Heart right ventricle (tissue), 16 donors: ENCODE measurements around the gene JMJD8. TPM values are rescaled to one million over a fixed set of nuclear protein-coding genes. Genes with fewer than 3 reads are reported as not detected.

Experiments
- ATAC-seq, 8 donors: fragments of 200-7000 bp; cut with Tn5 transposase; one replicate each; pipeline ENCODE4 v1.9.1; 2020; ENCODE audit warnings: mild to moderate bottlenecking in 8 of 8, moderate library complexity in 8 of 8, moderate number of reproducible peaks in 1 of 8
- DNase-seq, 2 donors: peaks; one replicate each; pipeline ENCODE4 v3.0.0-alpha.2; 2020
- H3K27ac ChIP-seq, 10 donors: fragments of 200-600 bp; sonication (generic) in 2 of 10; one replicate each; pipeline versions ENCODE4 v1.5.0 to v1.8.0; 2020 to 2022; ENCODE audit warnings: mild to moderate bottlenecking in 3 of 10
- H3K27me3 ChIP-seq, 7 donors: fragments of 200-600 bp; one replicate each; pipeline ENCODE4 v1.8.0; 2021 to 2022; ENCODE audit warnings: mild to moderate bottlenecking in 2 of 7
- H3K36me3 ChIP-seq, 9 donors: fragments of 200-600 bp; sonication (generic) in 1 of 9; one replicate each; pipeline versions ENCODE4 v1.5.0 to v1.8.0; 2020 to 2022; ENCODE audit warnings: mild to moderate bottlenecking in 2 of 9
- H3K4me1 ChIP-seq, 9 donors: fragments of 200-600 bp; sonication (generic) in 1 of 9; one replicate each; pipeline versions ENCODE4 v1.5.0 to v1.8.0; 2020 to 2022; ENCODE audit warnings: mild to moderate bottlenecking in 4 of 9
- H3K4me3 ChIP-seq, 10 donors: fragments of 200-600 bp; sonication (generic) in 2 of 10; one replicate each; pipeline versions ENCODE4 v1.5.0 to v1.8.0; 2020 to 2022; ENCODE audit warnings: mild to moderate bottlenecking in 7 of 10, moderate library complexity in 2 of 10
- H3K9me3 ChIP-seq, 11 donors: fragments of 200-600 bp in 10 of 11; sonication (generic) in 2 of 11; one replicate each; pipeline versions ENCODE4 v1.5.0 to v1.8.0; 2013 to 2022; ENCODE audit warnings: mild to moderate bottlenecking in 2 of 11, control low read depth in 1 of 11, moderate library complexity in 1 of 11
- CTCF ChIP-seq, 9 donors: fragments of 200-600 bp; sonication (generic) in 2 of 9; IDR thresholded peaks; one replicate each; pipeline versions ENCODE4 v1.5.0 to v1.8.0; 2021 to 2022; ENCODE audit warnings: antibody characterized with exemption in 9 of 9, mild to moderate bottlenecking in 5 of 9, moderate library complexity in 1 of 9
- WGBS, 2 donors: extraction: QIAGEN DNeasy Blood & Tissue Kit; methylation state at CpG; one replicate each; pipeline ENCODE4 v1.1.7; 2013; ENCODE audit warnings: inconsistent platforms in 1 of 2; 5-methylcytosine and 5-hydroxymethylcytosine counted together
- intact Hi-C, 10 donors: fragments of 100-400 bp; cut with DNase I; formaldehyde crosslinking; loops; one replicate each; pipeline versions ENCODE4 v1.11.1 to v1.14.2; 2022
- polyA plus RNA-seq, 2 donors: library from polyadenylated mRNA; stranded (reverse); fragments of 200-250 nt; gene quantifications; one replicate each; pipeline ENCODE4 v1.2.3, GENCODE V29; 2013
- total RNA-seq, 10 donors: library from RNA; stranded (reverse); fragmentation: NEBNext Ultra II Directional in 3 of 10; extraction: Animal tissue kit (Norgen Biotek cat#: 25700) in 3 of 10; gene quantifications; one replicate each; pipeline versions ENCODE4 v1.2.1 to v1.2.4, GENCODE V29; 2021 to 2023
- donor health status: Arrhythmogenic right ventricular cardiomyopathy.
- donor health status: ischemic (EF 13 %, LVEDD 7.1; RV severe dilation, severe dysfunction).
- donor health status: healthy with polysubstance abuse.
- donor health status: DM: no; HTN: yes; CAD: no.
- donor health status: DM: no; HTN: no; CAD: no.
- donor health status: ischemic (EF 25% LVEDD 6.9; RV normal size, moderate dysfunction).
- donor health status: ischemic (EF 25% LVEDD 5.7; RV mildly dilated, moderate dysfunction).
- donor health status: healthy.
- donor health status: DM: yes; HTN: yes; CAD: no.
- donor health status: Ischemic cardiomyopathy.
- donor health status: ischemic (EF 35%, LVEDD 5.7; RV mildly dilated, moderate dysfunction).
- donor health status: nonischemic (EF 11% LVEDD 7.7; RV severe dilation, severe dysfunction).
- donor health status: DM: yes; HTN: yes; CAD: no.
- donor health status: PGD.
- donor health status: ischemic (EF 29% LVEDD 5.4; RV normal size, mild dysfunction).
- donor health status: nonischemic (EF 23%, LVEDD 6.1; RV moderate dilation, normal function).

Gene JMJD8
- total and polyA plus RNA-seq, 12 donors = 34.7 to 60.6 (median 44.0) TPM

GRCh38 chr16:684961-685696, 995 bp upstream of the JMJD8 start:
- peak in 1 of 8 donors; percentile 1 for ATAC-seq
- intact Hi-C loops = no loop called here
- peak overlapping the region; percentile 40 to 94 (median 76) for H3K4me3 ChIP-seq
- no peaks in the 10 kb centered on the region for H3K9me3 ChIP-seq
- peaks cover 0 to 48% (median 19%) of the 10 kb centered on the region in 9 donors for H3K36me3 ChIP-seq
- DNase-seq = no peak
- peaks cover 37 to 71% (median 58%) of the 10 kb centered on the region in 9 donors for H3K4me1 ChIP-seq
- WGBS, 2 donors = 94 to 95% methylated on average over 61 of the region's 61 CpGs
- H3K27ac ChIP-seq = peak overlapping the region in 5 of 10 donors; percentile 70 to 85 (median 82)
- TF ChIP-seq CTCF (IDR thresholded peaks at IDR 0.05) = no peak
- H3K27me3 ChIP-seq = no peaks in the 10 kb centered on the region

- Histone ChIP-seq H3K27me3 (no peaks in the 10 kb centered on the region), H3K4me3 (peak overlapping the region; percentile 40 to 94 (median 76)), H3K36me3 (peaks cover 0 to 48% (median 19%) of the 10 kb centered on the region in 9 donors), H3K27ac (peak overlapping the region in 9 of 10 donors; percentile 64 to 88 (median 82)), H3K4me1 (peaks cover 33 to 64% (median 51%) of the 10 kb centered on the region in 9 donors), H3K9me3 (no peaks in the 10 kb centered on the region)
- WGBS, 2 donors = 13 to 14% methylated on average over 54 to 57 of the region's 57 CpGs
- no peak for ATAC-seq
- TF ChIP-seq CTCF (IDR thresholded peaks at IDR 0.05) = no peak
- intact Hi-C loops = no loop called here
- DNase-seq = no peak
Observed at GRCh38 chr16:683396-684070, 601 bp downstream of the JMJD8 start.

- Histone ChIP-seq H3K4me3 (peak overlapping the region in 5 of 10 donors; percentile 76 to 94 (median 81)), H3K36me3 (peaks cover 0 to 45% (median 19%) of the 10 kb centered on the region in 9 donors), H3K27ac (peak overlapping the region in 1 of 10 donors; percentile 82), H3K27me3 (no peaks in the 10 kb centered on the region), H3K4me1 (peaks cover 33 to 63% (median 50%) of the 10 kb centered on the region in 9 donors), H3K9me3 (no peaks in the 10 kb centered on the region)
- 85 to 86% methylated on average over 36 of the region's 36 CpGs for WGBS, 2 donors
- intact Hi-C loops = no loop called here
- DNase-seq = no peak
- TF ChIP-seq CTCF (IDR thresholded peaks at IDR 0.05) = no peak
- no peak for ATAC-seq
Observed at GRCh38 chr16:682493-683395, 1.4 kb downstream of the JMJD8 start.
